Transverse colon (tissue), 4 donors: ENCODE measurements around the gene ZNF616. TPM values are rescaled to one million over a fixed set of nuclear protein-coding genes. Genes with fewer than 3 reads are reported as not detected.

Source experiments
- DNase-seq: peaks from one replicate; pipeline ENCODE4 v3.0.0-alpha.2; 2019
- H3K27ac ChIP-seq, 4 donors: fragments of 200-600 bp; sonication (generic); 2 replicates each; pipeline ENCODE4 v1.5.1; 2016 to 2018; ENCODE audit warnings: inconsistent platforms in 4 of 4
- H3K27me3 ChIP-seq: fragments of 200-600 bp; sonication (generic); 2 replicates; pipeline ENCODE4 v1.5.1; 2017; ENCODE audit warnings: inconsistent platforms
- H3K36me3 ChIP-seq, 4 donors: fragments of 200-600 bp; sonication (generic); 2 replicates each; pipeline ENCODE4 v1.5.1; 2017 to 2019; ENCODE audit warnings: inconsistent platforms in 4 of 4
- H3K4me1 ChIP-seq, 4 donors: fragments of 200-600 bp; sonication (generic); 2 replicates each; pipeline ENCODE4 v1.5.1; 2017 to 2020; ENCODE audit warnings: inconsistent platforms in 4 of 4
- H3K4me3 ChIP-seq, 4 donors: fragments of 200-600 bp; sonication (generic); 1 replicate in 1 of 4; 2 replicates in 3 of 4; pipeline versions ENCODE4 v1.5.1 to v1.6.1; 2017 to 2019; ENCODE audit warnings: inconsistent platforms in 4 of 4
- H3K9me3 ChIP-seq, 2 donors: fragments of 200-600 bp; sonication (generic); 2 replicates each; pipeline ENCODE4 v1.5.1; 2017 to 2019; ENCODE audit warnings: inconsistent platforms in 2 of 2
- CTCF ChIP-seq, 5 experiments: fragments of 200-600 bp in 3 of 5; fragments of 450-650 bp in 2 of 5; sonication (generic) in 3 of 5; IDR thresholded peaks; 1 replicate in 2 of 5; 2 replicates in 3 of 5; pipeline ENCODE4 v1.5.1; 2016 to 2017; ENCODE audit warnings: antibody characterized with exemption in 5 of 5, inconsistent platforms in 3 of 5, mild to moderate bottlenecking in 2 of 5, moderate library complexity in 1 of 5
- EP300 ChIP-seq: sonication (generic); formaldehyde crosslinking; IDR thresholded peaks from one replicate; pipeline ENCODE4 v1.6.1; 2017; ENCODE audit warnings: antibody characterized with exemption, low read depth
- POLR2A ChIP-seq: fragments of 450-650 bp; IDR thresholded peaks from one replicate; pipeline ENCODE4 v1.6.1; 2016; ENCODE audit warnings: antibody characterized with exemption, mild to moderate bottlenecking, moderate library complexity
- POLR2AphosphoS5 ChIP-seq, 3 donors: sonication (generic); formaldehyde crosslinking; IDR thresholded peaks; one replicate each; pipeline ENCODE4 v1.6.1; 2016; ENCODE audit warnings: antibody characterized with exemption in 3 of 3
- WGBS, 2 donors: methylation state at CpG; one replicate each; pipeline ENCODE4 v1.1.5; 2018; ENCODE audit warnings: low coverage in 1 of 2; 5-methylcytosine and 5-hydroxymethylcytosine counted together
- in situ Hi-C, 4 donors: fragments of 200-750 bp; cut with MboI; loops; one replicate each; pipeline versions ENCODE4 v1.15.0 to v1.15.1; 2017; ENCODE audit warnings: low sequenced_read_pairs in 3 of 4, low pct_ligation_motif_present in 1 of 4, low pct_unique_long_range_greater_than_20kb in 1 of 4
- intact Hi-C: fragments of 100-400 bp; cut with DNase I; formaldehyde crosslinking; loops from one replicate; pipeline ENCODE4 v1.15.1; 2023; ENCODE audit warnings: low total_unique reads
- total RNA-seq, 4 donors: library from RNA; depleted of rRNA; stranded (reverse); fragments of >200 nt; gene quantifications; one replicate each; pipeline ENCODE4 v1.1.0, GENCODE V29; 2016

The ZNF616 gene
- 1 to 10 TPM; 2.2 to 8.4 (median 7.2) TPM for total RNA-seq

- DNase-seq = peak; percentile 99
- Histone ChIP-seq H3K4me3 (peak within 1 kb of the TSS; percentile 52 to 79 (median 62)), H3K36me3 (no peaks in the 10 kb centered on the region), H3K4me1 (peaks cover 0 to 17% (median 14%) of the 10 kb centered on the region in 4 donors), H3K9me3 (no peaks in the 10 kb centered on the region), H3K27ac (peak within 1 kb of the TSS; percentile 94 to 100 (median 96)), H3K27me3 (no peaks in the 10 kb centered on the region)
- 1% methylated on average over 48 of the region's 49 CpGs; no CpG with 5 or more reads in 1 of the 2 donors for WGBS, 2 donors
- TF ChIP-seq EP300 (no peak), POLR2A (peak; percentile 86), POLR2AphosphoS5 (IDR thresholded peaks at IDR 0.05) (peak; percentile 84 to 92 (median 90)), CTCF (IDR thresholded peaks at IDR 0.05) (peak; percentile 72 to 93 (median 86))
- in situ Hi-C loops (loop anchor here in 2 of 4 donors (5.0 to 10.0 kb wide), 2 partner anchors 95 to 98 kb away; no protein-coding TSS in a partner anchor), intact Hi-C loops (loop anchor here (5.0 kb wide), 1 partner anchor 98 kb away; no protein-coding TSS in a partner anchor)
Observed at GRCh38 chr19:52139252-52140031, at the start of gene ZNF616. ZNF616 (minus strand) TSS chr19:52139938; CDS start chr19:52130512, 9,426 bp downstream.

DNA sequence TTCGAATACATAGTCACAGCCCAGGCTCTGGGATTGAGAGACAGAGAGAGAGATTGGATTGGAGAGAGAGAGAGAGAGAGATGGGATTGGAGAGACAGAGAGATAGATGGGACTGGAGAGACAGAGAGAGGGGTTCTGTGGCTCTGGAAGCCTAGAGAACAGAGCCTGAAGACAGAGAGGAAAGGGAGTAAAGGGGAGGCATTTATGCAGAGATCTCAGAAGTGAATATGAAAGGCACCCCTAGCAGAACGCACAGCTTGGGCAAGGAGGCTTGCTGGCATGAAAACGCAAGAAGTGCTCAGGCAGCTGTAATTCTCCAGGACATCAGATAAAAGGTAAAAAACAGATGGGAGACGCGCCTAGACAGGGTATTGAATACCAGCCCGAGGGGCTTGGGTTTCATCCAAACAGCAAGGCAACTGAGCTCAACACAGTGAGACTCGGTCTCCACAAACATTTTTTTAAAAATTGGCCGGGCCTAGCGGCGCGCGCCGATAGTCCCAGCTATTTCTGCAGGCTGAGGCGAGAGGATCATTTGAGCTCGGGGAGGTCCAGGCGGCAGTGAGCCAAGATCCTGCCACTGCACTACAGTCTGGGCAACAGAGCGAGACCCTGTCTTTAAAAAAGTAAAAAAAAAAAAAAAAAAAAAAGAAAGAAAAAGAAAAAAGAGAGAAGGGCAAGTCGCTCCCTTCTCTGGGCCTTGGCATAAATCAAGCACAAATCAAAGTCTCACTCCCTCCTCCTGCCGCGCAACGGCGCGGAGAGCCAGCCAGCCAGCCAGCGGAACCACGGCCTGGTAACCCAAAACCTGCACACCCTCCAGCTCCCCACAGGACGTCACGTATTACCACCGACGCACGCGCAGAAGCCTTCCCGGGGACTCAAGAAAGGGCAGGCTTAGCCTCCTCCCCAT lies 49.3 kb upstream of the ZNF616 start:
- in situ Hi-C loops (no loop called here), intact Hi-C loops (no loop called here)
- Histone ChIP-seq H3K4me1 (peaks cover 23 to 40% (median 31%) of the 10 kb centered on the region in 4 donors), H3K27ac (peak overlapping the region; percentile 88 to 94 (median 90)), H3K9me3 (no peaks in the 10 kb centered on the region), H3K27me3 (no peaks in the 10 kb centered on the region), H3K36me3 (no peaks in the 10 kb centered on the region), H3K4me3 (peak overlapping the region; percentile 20 to 68 (median 49))
- 3 to 28% methylated on average over 5 to 25 of the region's 32 CpGs for WGBS, 2 donors
- TF ChIP-seq POLR2AphosphoS5 (IDR thresholded peaks at IDR 0.05) (peak; percentile 65 to 88 (median 66)), EP300 (no peak), POLR2A (no peak), CTCF (IDR thresholded peaks at IDR 0.05) (peak in 2 of 5 experiments; percentile 37 to 50)
- DNase-seq = no peak

DNA sequence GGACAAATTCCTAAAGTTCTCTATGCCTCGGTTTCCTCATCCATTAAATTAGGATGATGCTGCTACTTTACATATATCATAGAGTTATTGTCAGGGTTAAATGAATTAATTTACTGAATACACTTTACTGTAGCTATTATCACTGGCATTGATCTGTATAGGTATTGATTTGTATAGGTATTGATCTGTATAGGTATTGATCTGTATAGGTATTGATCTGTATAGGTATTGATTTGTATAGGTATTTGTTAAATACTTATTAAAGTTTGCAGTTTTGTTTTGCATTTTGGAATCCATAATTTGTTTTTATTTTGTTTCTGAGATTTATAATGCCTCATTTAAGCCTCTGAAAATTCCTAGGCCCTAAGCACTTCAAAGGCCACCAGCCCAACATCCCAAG lies 47.7 kb upstream of the ZNF616 start:
- in situ Hi-C loops (no loop called here), intact Hi-C loops (no loop called here)
- peaks cover 21 to 27% (median 23%) of the 10 kb centered on the region in 4 donors for H3K4me1 ChIP-seq
- no peak overlapping the region for H3K27ac ChIP-seq
- DNase-seq = no peak
- H3K27me3 ChIP-seq = no peaks in the 10 kb centered on the region
- TF ChIP-seq EP300 (no peak), CTCF (IDR thresholded peaks at IDR 0.05) (no peak), POLR2AphosphoS5 (IDR thresholded peaks at IDR 0.05) (no peak), POLR2A (no peak)
- H3K9me3 ChIP-seq = no peaks in the 10 kb centered on the region
- WGBS, 2 donors = 100% methylated on average over 1 of the region's 1 CpG
- H3K4me3 ChIP-seq = no peak overlapping the region
- no peaks in the 10 kb centered on the region for H3K36me3 ChIP-seq

DNA sequence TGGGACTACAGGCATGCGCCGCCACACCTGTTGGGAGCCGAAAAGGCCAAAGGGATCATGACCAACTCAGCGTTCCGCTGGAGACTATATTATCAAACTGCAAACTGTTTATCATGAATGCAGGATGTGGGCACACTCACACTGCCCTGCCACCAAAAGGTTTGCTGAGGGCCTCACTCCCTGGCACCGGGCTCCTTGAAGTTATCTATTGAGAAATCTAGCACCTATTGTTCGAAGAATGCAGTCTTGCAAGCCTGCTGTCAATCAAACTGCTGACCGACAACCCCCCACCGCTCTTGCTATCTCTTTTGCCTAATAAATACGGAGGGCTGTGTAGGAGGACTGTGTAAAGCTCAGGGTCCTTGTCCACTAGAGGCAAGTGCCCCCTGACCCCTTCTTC lies 36.8 kb upstream of the ZNF616 start:
- intact Hi-C loops (no loop called here), in situ Hi-C loops (no loop called here)
- no peaks in the 10 kb centered on the region for H3K27me3 ChIP-seq
- H3K9me3 ChIP-seq = no peaks in the 10 kb centered on the region
- WGBS, 2 donors = 87 to 89% methylated on average over 3 to 10 of the region's 10 CpGs
- no peak overlapping the region for H3K4me3 ChIP-seq
- no peak for DNase-seq
- H3K36me3 ChIP-seq = no peaks in the 10 kb centered on the region
- H3K27ac ChIP-seq = no peak overlapping the region
- H3K4me1 ChIP-seq = peaks cover 0 to 6% (median 0%) of the 10 kb centered on the region in 4 donors
- TF ChIP-seq POLR2A = no peak
